NCI-H2227 treated with DMSO at 0.1 percent for 48 hours (cell line): ENCODE data around the gene FAM168B.
"Not testable (repeated sequence)": the region's sequence is repeated elsewhere in the genome, so short reads cannot be mapped to it uniquely, and the experiment has no call there.

ENCODE experiments used
- DNase-seq: peaks from one replicate; lab custom pipeline; 2025; lab: John Stamatoyannopoulos, UW

Gene FAM168B

GRCh38 chr2:131094463-131095281, 1.4 kb upstream of the FAM168B start:
- DNase-seq, result no peak

GRCh38 chr2:131093696-131094462, 619 bp upstream of the FAM168B start:
- DNase-seq, result no peak

DNA sequence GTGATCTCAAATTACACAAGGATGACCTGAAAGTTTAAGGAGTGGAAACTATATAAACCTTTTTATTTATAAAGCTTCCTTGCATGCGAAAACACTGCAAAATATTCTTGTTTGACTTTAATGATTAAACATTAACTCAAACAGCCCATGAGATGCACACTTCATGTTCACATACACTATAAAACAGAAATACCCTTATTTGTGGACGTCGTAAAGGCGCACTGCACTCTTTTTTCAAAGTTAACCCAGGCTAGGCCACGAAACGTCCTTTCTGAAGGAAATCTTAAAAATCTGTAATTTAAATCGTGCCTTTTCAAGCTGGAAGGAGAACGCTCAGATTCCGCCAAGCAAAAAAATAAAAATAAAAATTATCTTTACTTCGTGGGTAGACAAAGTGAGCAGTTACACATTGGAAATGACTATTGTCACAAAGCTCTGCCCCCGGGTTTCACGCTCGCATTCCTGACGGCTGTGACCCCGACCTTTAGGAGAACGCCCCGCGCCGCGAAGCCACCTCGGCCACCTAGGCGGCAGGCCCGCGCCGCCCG, 728 bp downstream of the FAM168B start:
- DNase-seq, result no peak

GRCh38 chr2:131085646-131086045, 7.6 kb downstream of the FAM168B start:
- no peak for DNase-seq

GRCh38 chr2:131081190-131081589, 12.1 kb downstream of the FAM168B start:
- no peak for DNase-seq

- not testable (repeated sequence) for DNase-seq
These were observed 13.3 kb downstream of the FAM168B start for GRCh38 chr2:131079931-131080330.

- no peak for DNase-seq
These were observed 15.3 kb downstream of the FAM168B start for GRCh38 chr2:131077966-131078365.

GRCh38 chr2:131077182-131077846, 15.9 kb downstream of the FAM168B start:
- DNase-seq, result no peak

GRCh38 chr2:131076707-131077106, 16.6 kb downstream of the FAM168B start:
- no peak for DNase-seq

DNA sequence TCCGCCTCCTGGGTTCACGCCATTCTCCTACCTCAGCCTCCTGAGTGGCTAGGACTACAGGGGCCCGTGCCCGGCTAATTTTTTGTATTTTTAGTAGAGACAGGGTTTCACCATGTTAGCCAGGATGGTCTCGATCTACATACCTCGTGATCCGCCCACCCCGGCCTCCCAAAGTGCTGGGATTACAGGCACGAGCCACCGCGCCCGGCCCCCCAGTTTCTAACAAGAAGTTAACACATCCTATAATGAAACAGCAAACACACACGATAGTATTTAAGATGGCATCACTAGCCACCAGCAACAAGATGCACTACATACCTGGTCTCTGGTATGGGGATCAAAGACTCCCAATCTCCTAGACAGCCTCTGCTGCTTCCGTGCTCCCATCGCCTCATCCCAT, 17.7 kb downstream of the FAM168B start:
- not testable (repeated sequence) for DNase-seq

DNA sequence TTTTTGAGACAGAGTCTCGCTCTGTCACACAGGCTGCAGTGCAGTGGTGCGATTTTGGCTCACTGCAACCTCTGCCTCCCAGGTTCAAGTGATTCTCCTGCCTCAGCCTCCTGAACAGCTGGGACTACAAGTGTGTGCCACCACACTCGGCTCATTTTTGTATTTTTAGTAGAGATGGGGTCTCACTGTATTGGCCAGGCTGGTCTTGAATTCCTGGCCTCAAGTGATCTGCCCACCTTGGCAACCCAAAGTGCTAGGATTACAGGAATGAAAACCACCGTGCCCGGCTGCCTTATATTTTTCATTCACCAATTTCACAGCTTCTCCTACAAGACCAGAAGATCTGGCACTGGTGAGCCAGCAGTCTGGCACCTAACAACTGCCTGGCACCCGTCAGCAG, 25.1 kb downstream of the FAM168B start:
- not testable (repeated sequence) for DNase-seq

- no peak for DNase-seq
These were observed 25.7 kb downstream of the FAM168B start for GRCh38 chr2:131067465-131068125.

DNA sequence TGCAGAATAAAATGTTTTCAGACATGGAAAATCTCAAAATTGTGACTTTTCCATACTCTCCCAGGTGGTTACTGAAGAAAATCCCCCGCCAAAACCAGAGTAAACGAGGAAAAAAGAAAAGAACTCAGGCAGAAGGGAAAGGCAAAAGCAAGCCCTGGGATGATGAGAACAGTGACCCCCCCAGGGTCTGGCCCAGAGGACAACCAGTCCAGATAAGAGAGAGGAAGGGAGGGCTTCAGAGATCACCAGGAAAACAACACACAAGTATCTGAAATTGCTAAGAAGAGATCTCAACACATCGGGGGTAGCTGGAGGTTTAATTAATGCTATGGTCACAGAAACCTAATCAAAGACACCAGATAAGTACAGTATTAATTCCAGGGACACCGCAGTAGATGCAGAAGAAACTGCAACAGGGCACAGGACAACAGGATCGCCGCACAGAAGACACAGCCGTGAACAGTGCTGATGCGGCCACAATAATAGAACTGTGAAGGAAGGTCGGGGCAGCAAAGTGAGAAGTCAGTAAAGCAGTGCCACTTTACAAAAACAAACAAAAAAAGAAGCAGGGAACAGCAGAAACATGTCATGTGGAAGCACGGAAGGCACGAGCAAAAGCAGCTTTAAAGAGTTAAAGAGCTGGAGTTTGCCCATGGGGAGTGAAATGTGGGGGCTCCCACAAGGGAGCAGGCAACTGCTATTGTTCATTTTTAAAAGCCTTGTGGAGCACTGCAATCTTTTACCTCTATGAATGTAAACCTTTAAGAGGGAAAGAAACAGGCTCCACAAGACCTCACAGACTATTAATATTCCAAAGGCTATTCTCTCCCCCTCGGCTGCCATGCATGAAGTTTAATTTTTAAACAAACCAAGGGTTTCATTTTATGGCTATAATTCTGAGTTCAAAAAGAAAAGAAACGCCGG, 28.4 kb downstream of the FAM168B start:
- DNase-seq, result no peak

DNA sequence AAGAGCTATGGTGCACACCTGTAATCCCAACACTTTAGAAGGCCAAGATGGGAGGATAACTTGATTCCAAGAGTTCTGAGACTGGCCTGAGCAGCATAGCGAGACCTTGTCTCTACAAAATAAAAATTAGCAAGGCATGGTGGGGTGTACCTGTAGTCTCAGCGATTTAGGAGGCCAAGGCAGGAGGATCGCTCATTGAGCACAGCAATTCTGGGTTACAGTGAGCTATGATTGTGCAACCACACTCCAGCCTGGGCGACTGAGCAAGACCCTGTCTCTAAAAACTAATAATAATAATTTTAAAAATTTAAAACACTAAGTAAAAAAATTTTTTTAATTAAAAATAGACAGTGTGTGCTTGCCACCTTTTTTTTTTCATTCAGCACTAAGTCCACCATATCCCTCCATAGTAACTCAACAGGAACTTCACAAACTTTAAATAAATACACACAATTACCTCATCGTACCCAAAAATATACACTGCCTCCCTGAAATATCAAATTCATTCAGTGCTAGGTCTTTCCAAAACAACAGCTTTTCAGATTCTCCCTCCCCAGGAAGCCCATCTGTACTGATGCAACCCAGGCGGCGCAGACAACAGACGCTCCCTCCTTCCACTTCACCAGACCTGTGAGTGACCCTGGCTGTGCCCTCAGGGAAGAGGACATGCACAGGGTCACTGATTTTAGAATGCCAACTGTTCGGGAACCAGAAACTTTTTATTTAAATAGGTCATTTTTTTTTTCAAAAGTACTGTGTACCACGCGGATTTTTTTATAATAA, 29.6 kb downstream of the FAM168B start:
- no peak for DNase-seq

- DNase-seq, result no peak
These were observed 34.3 kb downstream of the FAM168B start for GRCh38 chr2:131058920-131059319.

DNA sequence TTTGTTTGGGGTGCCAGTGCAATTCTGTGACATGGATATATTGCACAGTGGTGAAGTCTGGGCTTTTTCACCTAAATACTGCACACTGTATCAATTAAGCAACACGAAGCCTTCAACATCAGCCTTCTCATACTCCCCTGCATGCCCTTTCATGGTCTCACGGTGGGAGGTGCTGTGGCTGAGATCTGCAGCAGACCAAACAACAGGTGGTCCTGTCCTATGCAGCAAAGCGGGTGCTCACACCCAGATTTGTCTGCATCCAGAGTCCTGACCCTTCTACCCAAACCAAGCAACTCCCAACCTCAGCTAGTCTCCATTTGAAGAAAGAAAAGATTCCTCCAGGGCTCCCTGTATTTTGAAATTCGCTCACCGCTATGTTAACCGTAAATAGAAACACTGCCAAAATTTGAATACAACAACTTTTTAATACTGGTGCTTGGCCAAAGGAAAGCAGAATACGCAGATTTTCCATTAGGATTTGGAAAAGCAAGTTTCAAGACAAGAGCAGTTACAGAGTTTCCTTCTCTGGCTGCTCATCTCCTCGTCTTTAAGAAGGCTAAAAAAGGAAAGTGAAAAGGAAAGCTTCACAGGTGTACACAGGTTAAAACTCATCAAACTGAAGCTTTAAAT, 34.9 kb downstream of the FAM168B start:
- no peak for DNase-seq

DNA sequence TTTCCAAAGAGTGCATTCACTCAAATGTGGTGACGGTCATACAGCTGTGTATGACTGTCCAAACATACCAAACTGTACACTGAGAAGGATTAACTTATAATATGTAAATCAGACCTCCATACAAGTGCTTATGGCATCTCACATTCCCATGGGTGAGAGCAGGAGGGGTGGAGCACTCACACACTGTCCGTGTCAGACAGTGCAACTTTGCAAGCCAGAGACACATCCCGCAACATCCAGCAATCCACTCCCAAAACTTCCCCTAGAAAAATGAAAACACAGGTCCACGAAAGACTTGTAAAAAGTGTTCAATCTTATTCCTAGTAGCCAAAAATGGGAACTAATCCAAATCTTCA, 36.4 kb downstream of the FAM168B start:
- no peak for DNase-seq

DNA sequence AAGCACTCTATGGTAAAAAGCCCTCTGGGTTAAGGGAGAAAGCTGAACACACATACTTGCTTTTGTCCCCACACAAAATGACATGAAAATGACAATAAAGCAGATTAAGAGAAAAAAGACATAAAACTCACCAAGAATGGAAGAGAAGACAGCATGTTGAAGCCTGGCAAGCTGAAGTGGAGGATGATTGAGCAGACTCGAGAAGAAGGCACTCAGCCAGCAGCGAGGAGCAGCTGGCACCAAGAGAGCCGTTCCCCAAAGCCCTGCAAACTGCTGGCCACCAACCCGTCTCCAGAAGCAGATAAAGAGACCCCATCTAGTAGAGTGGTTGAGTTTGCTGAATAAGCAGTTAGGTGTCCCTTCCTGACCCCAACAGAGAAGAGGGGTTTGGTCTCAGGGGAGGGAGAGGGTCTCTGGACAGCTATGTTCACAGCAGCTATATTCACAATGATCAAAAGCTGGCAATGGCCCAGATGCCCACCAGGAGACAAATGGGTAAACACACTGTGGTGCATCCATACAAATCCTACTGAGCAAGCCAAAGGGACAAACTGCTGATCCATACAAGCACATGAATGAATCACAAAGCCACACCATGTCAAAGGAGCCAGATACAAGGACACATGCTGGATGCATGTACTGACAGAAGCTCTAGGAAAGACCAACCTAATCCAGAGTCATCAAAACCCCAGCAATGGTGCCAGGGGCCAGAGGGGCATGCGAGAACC, 36.9 kb downstream of the FAM168B start:
- no peak for DNase-seq
